Gastroesophageal sphincter (tissue), 4 donors: ENCODE measurements around the gene GLI1. TPM values are rescaled to one million over a fixed set of nuclear protein-coding genes. Genes with fewer than 3 reads are reported as not detected.
A peak's percentile ranks its signal among the peaks of the same experiment; 100 is the strongest.

Experiments used
- ATAC-seq: fragments of 150-250 bp; one replicate; pipeline ENCODE4 v1.9.1; 2016; ENCODE audit warnings: mild to moderate bottlenecking, moderate library complexity
- H3K27ac ChIP-seq, 4 donors: fragments of 200-600 bp; sonication (generic) in 3 of 4; 1 replicate in 3 of 4; 2 replicates in 1 of 4; pipeline ENCODE4 v1.5.1; 2016 to 2019
- H3K27me3 ChIP-seq: fragments of 200-600 bp; sonication (generic); one replicate; pipeline ENCODE4 v1.5.1; 2019
- H3K36me3 ChIP-seq, 2 donors: fragments of 200-600 bp; sonication (generic); one replicate each; pipeline ENCODE4 v1.5.1; 2019; ENCODE audit warnings: control low read depth in 1 of 2
- H3K4me1 ChIP-seq, 3 donors: fragments of 200-600 bp; sonication (generic); 1 replicate in 2 of 3; 2 replicates in 1 of 3; pipeline ENCODE4 v1.5.1; 2016 to 2019; ENCODE audit warnings: control low read depth in 2 of 3
- H3K4me3 ChIP-seq, 2 donors: fragments of 200-600 bp; sonication (generic); one replicate each; pipeline ENCODE4 v1.5.1; 2019; ENCODE audit warnings: mild to moderate bottlenecking in 1 of 2, moderate library complexity in 1 of 2
- H3K9me3 ChIP-seq, 3 donors: fragments of 200-600 bp; sonication (generic); one replicate each; pipeline ENCODE4 v1.5.1; 2017 to 2019; ENCODE audit warnings: control low read depth in 2 of 3
- EP300 ChIP-seq: sonication (generic); formaldehyde crosslinking; IDR thresholded peaks from one replicate; pipeline ENCODE4 v1.6.1; 2017; ENCODE audit warnings: antibody characterized with exemption, mild to moderate bottlenecking
- POLR2A ChIP-seq, 2 donors: fragments of 450-650 bp; IDR thresholded peaks; one replicate each; pipeline ENCODE4 v1.6.1; 2017; ENCODE audit warnings: antibody characterized with exemption in 2 of 2, mild to moderate bottlenecking in 2 of 2, moderate library complexity in 1 of 2
- POLR2AphosphoS5 ChIP-seq: sonication (generic); formaldehyde crosslinking; IDR thresholded peaks from one replicate; pipeline ENCODE4 v1.6.1; 2017; ENCODE audit warnings: antibody characterized with exemption
- WGBS, 2 donors: methylation state at CpG; one replicate each; pipeline ENCODE4 v1.1.5; 2018; ENCODE audit warnings: low coverage in 1 of 2; 5-methylcytosine and 5-hydroxymethylcytosine counted together
- total RNA-seq, 4 donors: library from RNA; depleted of rRNA; stranded (reverse); fragments of >200 nt; gene quantifications; one replicate each; pipeline ENCODE4 v1.1.0, GENCODE V29; 2016
- TF ChIP-seq, protein P1 (sequence below), 4 experiments: fragments of 200-600 bp in 2 of 4; fragments of 450-650 bp in 2 of 4; sonication (generic) in 1 of 4; IDR thresholded peaks; one replicate each; pipeline ENCODE4 v1.5.1; 2017 to 2019; ENCODE audit warnings: antibody characterized with exemption in 4 of 4, mild to moderate bottlenecking in 2 of 4, moderate library complexity in 2 of 4

Gene GLI1
- total RNA-seq, 4 donors from 2014 or later: 0.15 to 3.6 (median 0.30) TPM

DNA sequence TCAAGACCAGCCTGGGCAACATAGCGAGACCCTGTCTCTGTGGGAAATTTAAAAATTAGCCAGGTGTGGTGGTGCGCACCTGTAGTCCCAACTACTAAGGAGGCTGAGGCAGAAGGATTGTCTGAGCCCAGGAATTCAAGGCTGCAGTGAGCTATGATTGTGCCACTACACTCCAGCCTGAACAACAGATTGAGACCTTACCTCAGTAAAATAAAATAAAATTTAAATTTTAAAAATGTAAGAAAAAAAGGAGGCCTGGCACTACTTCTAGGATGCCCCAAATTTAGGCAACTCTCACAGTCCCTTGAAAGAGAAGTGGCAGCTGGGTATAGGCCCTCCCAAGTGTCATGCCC is 5.4 kb upstream of the GLI1 start:
- no peak for ATAC-seq
- Histone ChIP-seq H3K9me3 (no peaks in the 10 kb centered on the region), H3K4me1 (peaks cover 0 to 22% (median 0%) of the 10 kb centered on the region in 3 donors), H3K36me3 (no peaks in the 10 kb centered on the region), H3K4me3 (no peak overlapping the region), H3K27ac (no peak overlapping the region), H3K27me3 (peaks cover 7% of the 10 kb centered on the region)
- no peak for TF ChIP-seq POLR2A (IDR thresholded peaks at IDR 0.05)
- TF ChIP-seq EP300: no peak
- TF ChIP-seq, protein P1, sequence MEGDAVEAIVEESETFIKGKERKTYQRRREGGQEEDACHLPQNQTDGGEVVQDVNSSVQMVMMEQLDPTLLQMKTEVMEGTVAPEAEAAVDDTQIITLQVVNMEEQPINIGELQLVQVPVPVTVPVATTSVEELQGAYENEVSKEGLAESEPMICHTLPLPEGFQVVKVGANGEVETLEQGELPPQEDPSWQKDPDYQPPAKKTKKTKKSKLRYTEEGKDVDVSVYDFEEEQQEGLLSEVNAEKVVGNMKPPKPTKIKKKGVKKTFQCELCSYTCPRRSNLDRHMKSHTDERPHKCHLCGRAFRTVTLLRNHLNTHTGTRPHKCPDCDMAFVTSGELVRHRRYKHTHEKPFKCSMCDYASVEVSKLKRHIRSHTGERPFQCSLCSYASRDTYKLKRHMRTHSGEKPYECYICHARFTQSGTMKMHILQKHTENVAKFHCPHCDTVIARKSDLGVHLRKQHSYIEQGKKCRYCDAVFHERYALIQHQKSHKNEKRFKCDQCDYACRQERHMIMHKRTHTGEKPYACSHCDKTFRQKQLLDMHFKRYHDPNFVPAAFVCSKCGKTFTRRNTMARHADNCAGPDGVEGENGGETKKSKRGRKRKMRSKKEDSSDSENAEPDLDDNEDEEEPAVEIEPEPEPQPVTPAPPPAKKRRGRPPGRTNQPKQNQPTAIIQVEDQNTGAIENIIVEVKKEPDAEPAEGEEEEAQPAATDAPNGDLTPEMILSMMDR (IDR thresholded peaks at IDR 0.05): no peak
- TF ChIP-seq POLR2AphosphoS5: no peak
- 100% methylated on average over 2 of the region's 2 CpGs; no CpG with 5 or more reads in 1 of the 2 donors for WGBS, 2 donors

- H3K9me3 ChIP-seq: no peaks in the 10 kb centered on the region
- ATAC-seq: no peak
- no peak within 1 kb of the TSS for H3K4me3 ChIP-seq
- 48% methylated on average over 4 of the region's 10 CpGs; no CpG with 5 or more reads in 1 of the 2 donors for whole genome bisulfite sequencing, 2 donors
- H3K27ac ChIP-seq: no peak within 1 kb of the TSS
- H3K36me3 ChIP-seq: no peaks in the 10 kb centered on the region
- peaks cover 0 to 23% (median 0%) of the 10 kb centered on the region in 3 donors for H3K4me1 ChIP-seq
- peaks cover 7% of the 10 kb centered on the region for H3K27me3 ChIP-seq
- TF ChIP-seq POLR2A (IDR thresholded peaks at IDR 0.05) (no peak), EP300 (no peak), POLR2AphosphoS5 (no peak)
- TF ChIP-seq, protein P1 (IDR thresholded peaks at IDR 0.05): no peak
Measured at GRCh38 chr12:57454566-57455373, 4.8 kb upstream of the GLI1 start, which contains the start of gene INHBE. Gene INHBE, plus strand, starts transcription at chr12:57455307. Its CDS starts 230 bp downstream, at chr12:57455537.

GRCh38 chr12:57455374-57456144 is 4.0 kb upstream of the GLI1 start:
- H3K27ac ChIP-seq: no peak overlapping the region
- peaks cover 9% of the 10 kb centered on the region for H3K27me3 ChIP-seq
- ATAC-seq: no peak
- peaks cover 0 to 31% (median 7%) of the 10 kb centered on the region in 3 donors for H3K4me1 ChIP-seq
- H3K9me3 ChIP-seq: no peaks in the 10 kb centered on the region
- H3K36me3 ChIP-seq: no peaks in the 10 kb centered on the region
- no peak overlapping the region for H3K4me3 ChIP-seq
- no peak for TF ChIP-seq POLR2AphosphoS5
- no peak for TF ChIP-seq POLR2A (IDR thresholded peaks at IDR 0.05)
- TF ChIP-seq EP300: no peak
- TF ChIP-seq, protein P1 (IDR thresholded peaks at IDR 0.05): no peak
- 23% methylated on average over 2 of the region's 10 CpGs; no CpG with 5 or more reads in 1 of the 2 donors for WGBS, 2 donors

DNA sequence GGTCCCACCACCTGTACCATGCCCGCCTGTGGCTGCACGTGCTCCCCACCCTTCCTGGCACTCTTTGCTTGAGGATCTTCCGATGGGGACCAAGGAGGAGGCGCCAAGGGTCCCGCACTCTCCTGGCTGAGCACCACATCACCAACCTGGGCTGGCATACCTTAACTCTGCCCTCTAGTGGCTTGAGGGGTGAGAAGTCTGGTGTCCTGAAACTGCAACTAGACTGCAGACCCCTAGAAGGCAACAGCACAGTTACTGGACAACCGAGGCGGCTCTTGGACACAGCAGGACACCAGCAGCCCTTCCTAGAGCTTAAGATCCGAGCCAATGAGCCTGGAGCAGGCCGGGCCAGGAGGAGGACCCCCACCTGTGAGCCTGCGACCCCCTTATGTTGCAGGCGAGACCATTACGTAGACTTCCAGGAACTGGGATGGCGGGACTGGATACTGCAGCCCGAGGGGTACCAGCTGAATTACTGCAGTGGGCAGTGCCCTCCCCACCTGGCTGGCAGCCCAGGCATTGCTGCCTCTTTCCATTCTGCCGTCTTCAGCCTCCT is 3.4 kb upstream of the GLI1 start:
- Histone ChIP-seq H3K27me3 (peaks cover 15% of the 10 kb centered on the region), H3K4me3 (no peak overlapping the region)
- TF ChIP-seq, protein P1 (IDR thresholded peaks at IDR 0.05): peak in 2 of 4 experiments; percentile 11 to 43
- TF ChIP-seq EP300: no peak

More for the DNA sequence above, 3.4 kb upstream of the GLI1 start:
- 12 to 15% methylated on average over 3 to 7 of the region's 15 CpGs for WGBS, 2 donors
- Histone ChIP-seq H3K27ac (no peak overlapping the region), H3K4me1 (peaks cover 0 to 37% (median 14%) of the 10 kb centered on the region in 3 donors), H3K36me3 (no peaks in the 10 kb centered on the region), H3K9me3 (no peaks in the 10 kb centered on the region)
- ATAC-seq: no peak
